Pancreas (tissue), 10 donors: ENCODE results near the gene TGM2. TPM values are rescaled to one million over a fixed set of nuclear protein-coding genes. Genes with fewer than 3 reads are reported as not detected.
A peak's percentile ranks its signal among the peaks of the same experiment; 100 is the strongest.

Experiments used
- ATAC-seq, 4 donors: fragments of 200-7000 bp; cut with Tn5 transposase; one replicate each; pipeline versions ENCODE4 v1.8.0 to v1.9.1; 2020; ENCODE audit warnings: mild to moderate bottlenecking in 4 of 4, moderate library complexity in 4 of 4
- DNase-seq, 6 donors: peaks; one replicate each; pipeline ENCODE4 v3.0.0-alpha.2; 2020
- FAIRE-seq: peaks from 2 replicates; lab custom pipeline; 2012; peaks lifted over from hg19 to GRCh38; lab: Jason Lieb, UNC
- H3K27ac ChIP-seq, 4 donors: fragments of 200-600 bp; sonication (generic); 1 replicate in 3 of 4; 2 replicates in 1 of 4; pipeline versions ENCODE4 v1.5.0 to v1.8.0; 2020
- H3K27me3 ChIP-seq, 4 donors: fragments of 200-600 bp; one replicate each; pipeline ENCODE4 v1.8.0; 2021
- H3K36me3 ChIP-seq, 3 donors: fragments of 200-600 bp; sonication (generic) in 1 of 3; one replicate each; pipeline versions ENCODE4 v1.5.0 to v1.8.0; 2020 to 2021
- H3K4me1 ChIP-seq, 3 donors: fragments of 200-600 bp; one replicate each; pipeline ENCODE4 v1.8.0; 2021
- H3K4me3 ChIP-seq, 4 donors: fragments of 200-600 bp; sonication (generic) in 2 of 4; one replicate each; pipeline versions ENCODE4 v1.5.0 to v1.8.0; 2020 to 2021
- H3K9me3 ChIP-seq, 4 donors: fragments of 200-600 bp; one replicate each; pipeline ENCODE4 v1.8.0; 2021
- CTCF ChIP-seq, 4 donors: fragments of 200-600 bp; sonication (generic) in 3 of 4; IDR thresholded peaks; one replicate each; pipeline versions ENCODE4 v1.5.0 to v1.8.0; 2021; ENCODE audit warnings: antibody characterized with exemption in 4 of 4
- WGBS, 2 donors: extraction: QIAGEN DNeasy Blood & Tissue Kit; methylation state at CpG; one replicate each; pipeline ENCODE4 v1.1.7; 2013; 5-methylcytosine and 5-hydroxymethylcytosine counted together
- intact Hi-C, 3 donors: fragments of 100-400 bp; cut with DNase I; formaldehyde crosslinking; loops; one replicate each; pipeline versions ENCODE4 v1.11.1 to v1.14.2; 2022
- polyA plus RNA-seq, 2 donors: library from polyadenylated mRNA; stranded (reverse); fragments of 200-250 nt; gene quantifications; one replicate each; pipeline ENCODE4 v1.2.3, GENCODE V29; 2013
- total RNA-seq, 6 donors: library from RNA; stranded (reverse); fragmentation: NEBNext Ultra II Directional in 4 of 6; extraction: Animal tissue kit (Norgen Biotek cat#: 25700) in 4 of 6; gene quantifications; one replicate each; pipeline versions ENCODE4 v1.2.1 to v1.2.4, GENCODE V29; 2021 to 2023
- donor health status: healthy with polysubstance abuse.
- donor health status: DM: no; HTN: no; CAD: no; lungs with moderate emphysema.
- donor health status: DM: no; HTN: no; CAD: no.
- donor health status: control.
- donor health status: control.
- donor health status: Bipolar disorder and iron deficiency.
- donor health status: DM: yes; HTN: yes; CAD: no.
- donor health status: DM: no; HTN: no; CAD: no.
- donor health status: DM: no; HTN: no; CAD: no.
- donor health status: DM: yes; HTN: yes; CAD: no.

The TGM2 gene
- total and polyA plus RNA-seq, 8 donors = 3.7 to 92.6 (median 10.8) TPM

GRCh38 chr20:38127920-38128528 is 37.0 kb downstream of the TGM2 start:
- no peak for TF ChIP-seq CTCF (IDR thresholded peaks at IDR 0.05)
- intact Hi-C loops = no loop called here
- H3K4me1 ChIP-seq = peaks cover 0 to 26% (median under 1%) of the 10 kb centered on the region in 3 donors
- H3K27me3 ChIP-seq = no peaks in the 10 kb centered on the region
- 83 to 88% methylated on average over 9 of the region's 9 CpGs for WGBS, 2 donors
- H3K27ac ChIP-seq = no peak overlapping the region
- ATAC-seq = no peak
- H3K4me3 ChIP-seq = no peak overlapping the region
- H3K36me3 ChIP-seq = no peaks in the 10 kb centered on the region
- H3K9me3 ChIP-seq = no peaks in the 10 kb centered on the region
- no peak for FAIRE-seq
- peak in 2 of 6 donors; percentile 7 to 18 for DNase-seq

- intact Hi-C loops = no loop called here
- H3K4me3 ChIP-seq = no peak overlapping the region
- WGBS, 2 donors = 66 to 73% methylated on average over 12 of the region's 12 CpGs
Measured at GRCh38 chr20:38126932-38127621, 38.0 kb downstream of the TGM2 start.

GRCh38 chr20:38126146-38126921 is 38.7 kb downstream of the TGM2 start:
- peaks cover 0 to 32% (median 5%) of the 10 kb centered on the region in 3 donors for H3K4me1 ChIP-seq
- no peak for TF ChIP-seq CTCF (IDR thresholded peaks at IDR 0.05)
- peak overlapping the region in 2 of 4 donors; percentile 76 to 78 for H3K27ac ChIP-seq
- peak in 1 of 4 donors; percentile 3 for ATAC-seq
- intact Hi-C loops = no loop called here
- H3K27me3 ChIP-seq = no peaks in the 10 kb centered on the region
- FAIRE-seq = no peak
- peak in 2 of 6 donors; percentile 57 to 65 for DNase-seq
- 90 to 92% methylated on average over 7 of the region's 7 CpGs for WGBS, 2 donors
- no peak overlapping the region for H3K4me3 ChIP-seq
- H3K9me3 ChIP-seq = no peaks in the 10 kb centered on the region
- no peaks in the 10 kb centered on the region for H3K36me3 ChIP-seq

More at GRCh38 chr20:38126932-38127621, 38.0 kb downstream of the TGM2 start:
- Histone ChIP-seq H3K27me3 (no peaks in the 10 kb centered on the region), H3K9me3 (no peaks in the 10 kb centered on the region), H3K27ac (peak overlapping the region in 2 of 4 donors; percentile 76 to 78), H3K36me3 (no peaks in the 10 kb centered on the region), H3K4me1 (peaks cover 0 to 32% (median 5%) of the 10 kb centered on the region in 3 donors)
- peak in 3 of 4 donors; percentile 38 to 73 (median 58) for ATAC-seq
- DNase-seq = peak in 2 of 6 donors; percentile 38 to 58
- FAIRE-seq = no peak
- no peak for TF ChIP-seq CTCF (IDR thresholded peaks at IDR 0.05)

GRCh38 chr20:38125157-38126056 is 39.7 kb downstream of the TGM2 start:
- Histone ChIP-seq H3K36me3 (no peaks in the 10 kb centered on the region), H3K4me1 (peaks cover 0 to 32% (median 5%) of the 10 kb centered on the region in 3 donors), H3K4me3 (no peak overlapping the region), H3K27ac (peak overlapping the region in 2 of 4 donors; percentile 76 to 78), H3K9me3 (no peaks in the 10 kb centered on the region), H3K27me3 (no peaks in the 10 kb centered on the region)
- WGBS, 2 donors = 40 to 47% methylated on average over 18 of the region's 18 CpGs
- peak; percentile 79 to 91 (median 84) for DNase-seq
- ATAC-seq = peak; percentile 76 to 88 (median 82)
- intact Hi-C loops = no loop called here
- no peak for TF ChIP-seq CTCF (IDR thresholded peaks at IDR 0.05)
- no peak for FAIRE-seq
